Neutrophil (primary cell): ENCODE data around the gene MAN1A2.
"Not testable (repeated sequence)": the region's sequence is repeated elsewhere in the genome, so short reads cannot be mapped to it uniquely, and the experiment has no call there.

ENCODE experiments used
- H3K27ac ChIP-seq: fragments of 200-600 bp; sonication (generic); 2 replicates; pipeline ENCODE4 v1.5.1; 2016; ENCODE audit warnings: mild to moderate bottlenecking, moderate library complexity
- H3K27me3 ChIP-seq: fragments of 200-600 bp; sonication (generic); 2 replicates; pipeline ENCODE4 v1.6.0; 2016; ENCODE audit warnings: mild to moderate bottlenecking
- H3K36me3 ChIP-seq: fragments of 200-600 bp; sonication (generic); 2 replicates; pipeline ENCODE4 v1.5.1; 2017
- H3K4me1 ChIP-seq, 2 experiments: fragments of 200-600 bp in 1 of 2; sonication (generic) in 1 of 2; 1 replicate in 1 of 2; 2 replicates in 1 of 2; pipeline versions ENCODE4 v1.5.1 to v1.6.1; 2013 to 2016; ENCODE audit warnings: low read depth in 1 of 2, low read length in 1 of 2, mild to moderate bottlenecking in 1 of 2, moderate library complexity in 1 of 2; ENCODE audit not compliant: control insufficient read depth in 1 of 2, insufficient read depth in 1 of 2
- H3K4me3 ChIP-seq, 2 experiments: fragments of 200-600 bp in 1 of 2; sonication (generic) in 1 of 2; 1 replicate in 1 of 2; 2 replicates in 1 of 2; pipeline ENCODE4 v1.5.1; 2013 to 2016; ENCODE audit warnings: low read depth in 1 of 2, low read length in 1 of 2, mild to moderate bottlenecking in 1 of 2, moderate library complexity in 1 of 2
- H3K9me3 ChIP-seq: fragments of 200-600 bp; sonication (generic); 2 replicates; pipeline ENCODE4 v1.5.1; 2016
- TF ChIP-seq, protein P1 (sequence below): fragments of 200-600 bp; sonication (generic); IDR thresholded peaks from 2 replicates; pipeline ENCODE4 v1.5.1; 2016; ENCODE audit warnings: antibody characterized with exemption

MAN1A2 gene

DNA sequence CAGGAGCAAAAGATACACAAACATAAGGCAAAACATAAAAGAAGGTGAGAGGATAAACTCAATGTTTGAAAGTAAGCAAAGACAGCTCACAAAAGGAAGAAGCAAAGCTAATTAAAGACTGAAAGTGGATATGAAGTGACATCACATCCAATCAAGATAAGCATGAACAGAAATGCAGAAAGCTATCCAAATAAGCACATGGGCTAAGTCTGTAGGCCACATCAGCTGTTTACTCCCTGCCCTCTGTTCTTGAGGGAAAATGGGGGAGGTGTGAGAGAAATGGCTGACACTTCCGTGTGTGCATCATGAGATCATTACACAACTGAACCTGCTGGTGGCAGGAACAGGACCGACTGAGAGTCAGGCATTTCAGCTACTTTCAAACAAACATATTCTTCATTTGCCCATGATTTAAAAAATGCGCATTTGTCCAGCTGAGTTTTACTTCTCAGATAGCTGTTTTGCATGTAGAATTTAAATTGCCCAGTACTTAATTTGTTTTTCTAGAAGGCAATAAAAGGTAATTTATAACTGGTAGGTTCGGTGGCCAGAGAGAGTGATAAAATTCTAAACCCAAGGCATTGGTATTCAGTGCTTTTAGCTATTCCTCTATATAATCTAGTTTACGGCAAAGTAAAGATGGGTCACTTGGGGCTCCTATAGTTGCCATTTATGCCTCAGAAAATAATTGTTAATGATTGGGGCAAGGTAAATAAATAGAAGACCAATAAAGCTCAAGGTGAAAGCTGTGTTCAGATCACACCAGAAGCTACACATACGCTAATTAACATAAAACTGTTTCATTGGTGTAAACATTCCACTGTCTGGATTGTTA is 27.2 kb upstream of the MAN1A2 start:
- Histone ChIP-seq H3K27me3 (no peaks in the 10 kb centered on the region), H3K9me3 (no peaks in the 10 kb centered on the region)

DNA sequence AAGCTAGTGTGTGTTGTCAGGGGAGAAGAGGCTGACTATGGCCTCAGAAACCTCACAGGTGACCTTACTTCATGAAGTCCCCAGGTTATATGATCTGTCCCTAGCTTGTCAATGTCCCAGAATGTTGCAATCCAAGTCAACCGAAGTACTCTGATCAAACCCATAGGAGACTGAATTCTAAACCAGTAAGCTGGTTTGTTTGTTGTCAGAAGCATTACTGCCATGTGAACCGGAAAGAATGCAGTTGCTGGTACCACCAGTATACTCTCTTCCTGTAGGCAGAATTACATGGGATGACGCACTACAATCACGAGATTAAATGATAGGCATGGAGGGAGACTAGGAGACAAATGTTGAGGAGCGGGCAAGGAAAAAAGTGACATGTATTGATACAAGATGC is 26.1 kb upstream of the MAN1A2 start:
- Histone ChIP-seq H3K36me3 (no peaks in the 10 kb centered on the region), H3K27ac (no peak overlapping the region), H3K27me3 (no peaks in the 10 kb centered on the region), H3K4me3 (no peak overlapping the region), H3K4me1 (no peaks in the 10 kb centered on the region), H3K9me3 (no peaks in the 10 kb centered on the region)
- TF ChIP-seq, protein P1, sequence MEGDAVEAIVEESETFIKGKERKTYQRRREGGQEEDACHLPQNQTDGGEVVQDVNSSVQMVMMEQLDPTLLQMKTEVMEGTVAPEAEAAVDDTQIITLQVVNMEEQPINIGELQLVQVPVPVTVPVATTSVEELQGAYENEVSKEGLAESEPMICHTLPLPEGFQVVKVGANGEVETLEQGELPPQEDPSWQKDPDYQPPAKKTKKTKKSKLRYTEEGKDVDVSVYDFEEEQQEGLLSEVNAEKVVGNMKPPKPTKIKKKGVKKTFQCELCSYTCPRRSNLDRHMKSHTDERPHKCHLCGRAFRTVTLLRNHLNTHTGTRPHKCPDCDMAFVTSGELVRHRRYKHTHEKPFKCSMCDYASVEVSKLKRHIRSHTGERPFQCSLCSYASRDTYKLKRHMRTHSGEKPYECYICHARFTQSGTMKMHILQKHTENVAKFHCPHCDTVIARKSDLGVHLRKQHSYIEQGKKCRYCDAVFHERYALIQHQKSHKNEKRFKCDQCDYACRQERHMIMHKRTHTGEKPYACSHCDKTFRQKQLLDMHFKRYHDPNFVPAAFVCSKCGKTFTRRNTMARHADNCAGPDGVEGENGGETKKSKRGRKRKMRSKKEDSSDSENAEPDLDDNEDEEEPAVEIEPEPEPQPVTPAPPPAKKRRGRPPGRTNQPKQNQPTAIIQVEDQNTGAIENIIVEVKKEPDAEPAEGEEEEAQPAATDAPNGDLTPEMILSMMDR = no peak

More for the DNA sequence above, 27.2 kb upstream of the MAN1A2 start:
- H3K36me3 ChIP-seq = no peaks in the 10 kb centered on the region
- no peak overlapping the region for H3K27ac ChIP-seq
- TF ChIP-seq, protein P1 = no peak
- H3K4me1 ChIP-seq = no peaks in the 10 kb centered on the region
- no peak overlapping the region for H3K4me3 ChIP-seq

DNA sequence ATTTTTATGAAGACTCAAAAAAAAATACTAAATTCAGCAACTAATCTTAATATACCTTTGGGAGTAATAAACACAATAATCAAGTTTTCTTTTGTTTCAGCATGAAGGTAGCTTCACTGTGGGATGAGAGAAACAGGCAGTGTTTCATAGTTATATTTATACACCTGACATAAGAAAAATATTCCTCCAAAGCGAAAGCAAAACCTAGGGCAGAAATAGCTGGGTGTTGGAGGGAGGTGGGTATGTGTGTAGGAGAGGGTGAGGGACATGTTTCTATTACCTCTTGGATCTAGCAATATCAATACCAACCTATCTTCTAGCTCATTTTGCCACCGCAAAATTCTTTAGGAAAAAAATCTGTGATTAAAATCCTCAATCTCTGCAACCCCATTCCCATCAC is 24.9 kb upstream of the MAN1A2 start:
- H3K36me3 ChIP-seq = no peaks in the 10 kb centered on the region
- H3K4me1 ChIP-seq = no peaks in the 10 kb centered on the region
- H3K9me3 ChIP-seq = no peaks in the 10 kb centered on the region
- H3K27ac ChIP-seq = no peak overlapping the region
- no peaks in the 10 kb centered on the region for H3K27me3 ChIP-seq
- TF ChIP-seq, protein P1 = no peak
- H3K4me3 ChIP-seq = no peak overlapping the region

DNA sequence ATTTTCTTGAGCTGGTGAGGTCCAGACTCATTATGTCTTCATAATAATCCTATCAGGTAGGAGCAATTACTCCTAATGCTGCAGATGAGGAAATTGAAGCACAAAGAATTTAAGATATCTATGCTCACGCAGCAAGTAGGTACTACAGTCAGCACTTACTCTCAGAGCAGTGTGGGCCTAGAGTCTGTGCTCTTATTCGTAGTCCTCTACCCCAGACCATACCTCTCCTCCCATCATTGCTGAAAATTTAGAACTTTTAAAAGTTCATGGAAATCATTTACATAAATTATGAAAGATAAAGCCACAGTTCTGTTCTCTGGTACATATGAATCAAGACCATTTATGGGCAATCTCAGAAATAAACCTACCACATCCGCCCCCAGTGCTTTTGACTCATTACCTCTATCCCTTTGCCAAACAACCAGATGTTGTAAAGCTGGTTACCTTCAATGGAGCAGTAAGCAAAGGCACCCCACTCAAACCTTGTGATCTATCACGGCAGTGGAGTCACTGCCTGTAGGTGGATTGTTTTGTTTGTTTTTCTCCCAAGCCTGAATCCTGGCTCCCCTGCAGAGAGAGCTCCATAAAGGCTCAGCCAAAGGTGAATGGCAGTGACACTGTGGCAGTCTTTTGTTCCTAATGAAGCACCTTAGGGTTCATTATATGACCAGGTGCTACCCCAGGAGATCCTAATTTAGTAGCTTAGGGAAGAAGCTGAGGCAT is 20.9 kb upstream of the MAN1A2 start:
- Histone ChIP-seq H3K4me3 (no peak overlapping the region), H3K4me1 (no peaks in the 10 kb centered on the region), H3K27ac (no peak overlapping the region), H3K27me3 (no peaks in the 10 kb centered on the region), H3K9me3 (no peaks in the 10 kb centered on the region), H3K36me3 (no peaks in the 10 kb centered on the region)
- TF ChIP-seq, protein P1 = no peak

DNA sequence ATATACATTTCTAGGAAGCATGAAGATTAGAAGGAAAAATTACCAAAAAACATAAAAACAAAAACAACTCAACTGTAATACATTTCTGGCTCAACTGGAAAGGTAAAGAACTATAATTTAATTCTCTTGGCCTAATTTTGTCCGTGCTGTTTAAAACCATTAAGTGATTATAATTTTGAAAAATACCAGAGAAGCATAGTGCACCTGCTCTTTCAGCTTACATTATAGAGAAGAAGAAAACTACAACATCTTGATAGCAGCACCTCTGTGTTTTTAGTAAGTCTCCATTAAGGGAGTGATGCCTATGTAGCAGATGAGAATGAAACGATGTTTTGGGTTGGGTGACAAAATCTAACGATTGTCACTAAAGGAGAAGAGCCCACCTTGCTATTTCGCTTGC is 19.3 kb upstream of the MAN1A2 start:
- TF ChIP-seq, protein P1 = no peak
- Histone ChIP-seq H3K9me3 (no peaks in the 10 kb centered on the region), H3K27ac (no peak overlapping the region), H3K4me1 (no peaks in the 10 kb centered on the region), H3K27me3 (no peaks in the 10 kb centered on the region), H3K4me3 (no peak overlapping the region), H3K36me3 (no peaks in the 10 kb centered on the region)

DNA sequence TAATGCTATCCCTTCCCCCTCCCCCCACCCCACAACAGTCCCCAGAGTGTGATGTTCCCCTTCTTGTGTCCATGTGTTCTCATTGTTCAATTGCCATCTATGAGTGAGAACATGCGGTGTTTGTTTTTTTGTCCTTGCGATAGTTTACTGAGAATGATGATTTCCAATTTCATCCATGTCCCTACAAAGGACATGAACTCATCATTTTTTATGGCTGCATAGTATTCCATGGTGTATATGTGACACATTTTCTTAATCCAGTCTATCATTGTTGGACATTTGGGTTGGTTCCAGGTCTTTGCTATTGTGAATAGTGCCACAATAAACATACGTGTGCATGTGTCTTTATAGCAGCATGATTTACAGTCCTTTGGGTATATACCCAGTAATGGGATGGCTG is 14.6 kb upstream of the MAN1A2 start:
- H3K27me3 ChIP-seq, H3K36me3 ChIP-seq, H3K4me1 ChIP-seq, H3K9me3 ChIP-seq, H3K27ac ChIP-seq, H3K4me3 ChIP-seq: not testable (repeated sequence)

DNA sequence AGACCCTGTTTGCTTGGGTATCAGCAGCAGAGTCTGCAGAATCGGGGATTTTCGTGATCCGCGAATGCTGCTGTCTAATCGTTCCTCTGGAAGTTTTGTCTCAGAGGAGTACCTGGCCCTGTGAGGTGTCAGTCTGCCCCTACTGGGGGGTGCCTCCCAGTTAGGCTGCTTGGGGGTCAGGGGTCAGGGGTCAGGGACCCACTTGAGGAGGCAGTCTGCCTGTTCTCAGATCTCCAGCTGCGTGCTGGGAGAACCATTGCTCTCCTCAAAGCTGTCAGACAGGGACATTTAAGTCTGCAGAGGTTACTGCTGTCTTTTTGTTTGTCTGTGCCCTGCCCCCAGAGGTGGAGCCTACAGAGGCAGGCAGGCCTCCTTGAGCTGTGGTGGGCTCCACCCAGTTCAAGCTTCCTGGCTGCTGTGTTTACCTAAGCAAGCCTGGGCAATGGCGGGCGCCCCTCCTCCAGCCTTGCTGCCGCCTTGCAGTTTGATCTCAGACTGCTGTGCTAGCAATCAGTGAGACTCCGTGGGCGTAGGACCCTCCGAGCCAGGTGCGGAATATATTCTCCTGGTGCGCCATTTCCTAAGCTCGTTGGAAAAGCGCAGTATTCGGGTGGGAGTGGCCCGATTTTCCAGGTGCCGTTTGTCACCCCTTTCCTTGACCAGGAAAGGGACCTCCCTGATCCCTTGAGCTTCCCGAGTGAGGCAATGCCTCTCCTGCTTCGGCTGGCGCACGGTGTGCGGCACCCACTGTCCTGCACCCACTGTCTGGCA is 9.2 kb upstream of the MAN1A2 start:
- not testable (repeated sequence) for H3K4me3 ChIP-seq, H3K9me3 ChIP-seq, H3K4me1 ChIP-seq, H3K27me3 ChIP-seq, H3K36me3 ChIP-seq, H3K27ac ChIP-seq

DNA sequence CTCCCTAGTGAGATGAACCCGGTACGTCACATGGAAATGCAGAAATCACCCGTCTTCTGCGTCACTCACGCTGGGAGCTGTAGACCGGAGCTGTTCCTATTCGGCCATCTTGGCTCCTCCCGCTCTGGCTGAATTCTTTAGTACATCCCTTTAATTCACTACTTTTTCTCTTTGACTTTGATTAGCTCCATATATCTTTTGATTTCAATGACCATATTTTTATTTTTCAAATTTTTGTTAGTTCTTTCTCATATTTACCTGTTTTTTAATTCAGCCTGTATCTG is 8.7 kb upstream of the MAN1A2 start:
- not testable (repeated sequence) for H3K36me3 ChIP-seq, H3K27ac ChIP-seq, H3K4me1 ChIP-seq, H3K4me3 ChIP-seq, H3K9me3 ChIP-seq, H3K27me3 ChIP-seq
